RWPE2 (cell line): ENCODE measurements around the gene ALCAM.
"Not testable (repeated sequence)": the region's sequence is repeated elsewhere in the genome, so short reads cannot be mapped to it uniquely, and the experiment has no call there.

Source experiments
- ATAC-seq: fragments of 200-7000 bp; cut with Tn5 transposase; 3 replicates; pipeline ENCODE4 v1.9.1; 2021; ENCODE audit warnings: low read depth
- DNase-seq: peaks from one replicate; pipeline ENCODE4 v3.0.0-alpha.2; 2020; ENCODE audit warnings: low spot score
- H3K27ac ChIP-seq: fragments of 450-650 bp; 2 replicates; pipeline ENCODE4 v1.5.1; 2017; ENCODE audit warnings: mild to moderate bottlenecking; ENCODE audit not compliant: poor library complexity, severe bottlenecking
- H3K27me3 ChIP-seq: fragments of 250-450 bp; sonication (Bioruptor Pico); 2 replicates; pipeline ENCODE4 v1.5.1; 2021; ENCODE audit warnings: mild to moderate bottlenecking, moderate library complexity; ENCODE audit not compliant: insufficient read depth, poor library complexity, severe bottlenecking
- H3K36me3 ChIP-seq: fragments of 250-450 bp; sonication (Bioruptor Pico); 2 replicates; pipeline ENCODE4 v1.5.1; 2020; ENCODE audit warnings: low read depth, mild to moderate bottlenecking, moderate library complexity
- H3K4me1 ChIP-seq: fragments of 250-450 bp; sonication (Bioruptor Pico); 2 replicates; pipeline ENCODE4 v1.5.1; 2021; ENCODE audit warnings: mild to moderate bottlenecking, moderate library complexity; ENCODE audit not compliant: insufficient read depth, poor library complexity, severe bottlenecking
- H3K4me3 ChIP-seq: fragments of 250-450 bp; sonication (Bioruptor Pico); 2 replicates; pipeline ENCODE4 v1.5.1; 2021; ENCODE audit warnings: mild to moderate bottlenecking, moderate library complexity; ENCODE audit not compliant: severe bottlenecking
- H3K9me3 ChIP-seq: fragments of 250-450 bp; sonication (Bioruptor Pico); 2 replicates; pipeline ENCODE4 v1.5.1; 2021; ENCODE audit warnings: mild to moderate bottlenecking, moderate library complexity; ENCODE audit not compliant: severe bottlenecking
- TF ChIP-seq, protein P1 (sequence below): fragments of 450-650 bp; IDR thresholded peaks from one replicate; pipeline ENCODE4 v1.5.1; 2017; ENCODE audit warnings: mild to moderate bottlenecking, moderate library complexity; ENCODE audit not compliant: poor library complexity, severe bottlenecking

The ALCAM gene

DNA sequence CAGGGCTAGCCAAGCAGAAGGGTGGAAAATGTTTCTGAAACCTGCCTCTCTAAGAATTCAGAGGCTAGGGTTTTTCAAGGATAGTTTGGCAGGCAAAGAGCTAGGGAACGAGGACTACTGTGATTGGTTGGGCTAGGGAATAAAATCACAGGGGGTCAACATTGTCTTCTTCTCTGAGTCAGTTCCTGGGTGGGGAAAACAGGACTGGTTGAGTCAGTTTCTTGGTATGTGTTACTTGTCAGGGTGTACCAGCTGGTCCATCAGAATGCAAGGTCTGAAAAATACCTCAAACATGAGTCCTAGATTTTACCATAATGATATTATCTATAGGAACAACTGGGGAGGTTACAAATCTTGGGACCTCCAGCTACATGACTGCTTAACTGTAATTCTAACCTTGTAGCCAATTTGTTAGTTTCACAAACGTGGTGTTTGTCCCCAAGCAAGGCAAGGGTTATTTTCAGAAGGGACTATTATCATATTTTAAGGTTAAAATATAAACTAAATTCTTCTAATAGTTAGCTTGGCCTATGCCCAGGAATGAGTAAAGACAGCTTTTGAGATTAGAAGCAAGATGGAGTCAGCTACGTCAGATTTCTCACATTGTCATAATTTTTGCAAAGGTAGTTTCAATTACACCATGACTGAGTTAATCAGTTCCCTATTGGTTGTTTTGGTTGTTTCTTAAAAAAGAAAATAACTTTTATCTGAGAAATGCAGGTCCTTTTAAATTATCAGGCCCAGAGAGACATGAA, 231.5 kb downstream of the ALCAM start:
- no peaks in the 10 kb centered on the region for H3K9me3 ChIP-seq
- H3K4me3 ChIP-seq = no peak overlapping the region
- TF ChIP-seq, protein P1, sequence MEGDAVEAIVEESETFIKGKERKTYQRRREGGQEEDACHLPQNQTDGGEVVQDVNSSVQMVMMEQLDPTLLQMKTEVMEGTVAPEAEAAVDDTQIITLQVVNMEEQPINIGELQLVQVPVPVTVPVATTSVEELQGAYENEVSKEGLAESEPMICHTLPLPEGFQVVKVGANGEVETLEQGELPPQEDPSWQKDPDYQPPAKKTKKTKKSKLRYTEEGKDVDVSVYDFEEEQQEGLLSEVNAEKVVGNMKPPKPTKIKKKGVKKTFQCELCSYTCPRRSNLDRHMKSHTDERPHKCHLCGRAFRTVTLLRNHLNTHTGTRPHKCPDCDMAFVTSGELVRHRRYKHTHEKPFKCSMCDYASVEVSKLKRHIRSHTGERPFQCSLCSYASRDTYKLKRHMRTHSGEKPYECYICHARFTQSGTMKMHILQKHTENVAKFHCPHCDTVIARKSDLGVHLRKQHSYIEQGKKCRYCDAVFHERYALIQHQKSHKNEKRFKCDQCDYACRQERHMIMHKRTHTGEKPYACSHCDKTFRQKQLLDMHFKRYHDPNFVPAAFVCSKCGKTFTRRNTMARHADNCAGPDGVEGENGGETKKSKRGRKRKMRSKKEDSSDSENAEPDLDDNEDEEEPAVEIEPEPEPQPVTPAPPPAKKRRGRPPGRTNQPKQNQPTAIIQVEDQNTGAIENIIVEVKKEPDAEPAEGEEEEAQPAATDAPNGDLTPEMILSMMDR = no peak
- no peaks in the 10 kb centered on the region for H3K27me3 ChIP-seq
- H3K4me1 ChIP-seq = peaks cover 29% of the 10 kb centered on the region
- ATAC-seq (peak; percentile 98), DNase-seq (no peak)
- H3K27ac ChIP-seq = peak overlapping the region; percentile 93
- no peaks in the 10 kb centered on the region for H3K36me3 ChIP-seq

DNA sequence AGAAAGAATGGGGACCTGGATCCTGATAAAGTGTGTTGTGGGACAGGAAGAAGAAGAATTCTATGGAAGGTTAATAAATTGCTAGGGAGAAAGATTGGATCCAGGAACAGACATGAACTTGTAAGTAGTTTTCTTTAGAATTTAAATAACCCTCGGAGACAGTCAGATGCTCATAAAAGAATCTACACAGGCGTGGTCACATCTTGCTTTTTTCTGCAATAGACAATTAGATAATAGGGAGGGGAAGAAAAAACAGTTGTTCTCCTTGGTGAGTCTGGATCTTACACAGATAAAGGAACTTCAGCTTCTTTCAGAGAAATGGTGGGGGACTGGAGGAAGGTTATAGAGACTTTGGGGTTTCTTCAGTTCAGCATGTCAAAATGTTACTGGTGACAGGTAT, 232.6 kb downstream of the ALCAM start:
- peaks cover 22% of the 10 kb centered on the region for H3K4me1 ChIP-seq
- H3K27ac ChIP-seq = peak overlapping the region; percentile 93
- TF ChIP-seq, protein P1 = no peak
- H3K4me3 ChIP-seq = no peak overlapping the region
- ATAC-seq = no peak
- no peaks in the 10 kb centered on the region for H3K27me3 ChIP-seq
- H3K36me3 ChIP-seq = no peaks in the 10 kb centered on the region
- no peaks in the 10 kb centered on the region for H3K9me3 ChIP-seq
- no peak for DNase-seq

DNA sequence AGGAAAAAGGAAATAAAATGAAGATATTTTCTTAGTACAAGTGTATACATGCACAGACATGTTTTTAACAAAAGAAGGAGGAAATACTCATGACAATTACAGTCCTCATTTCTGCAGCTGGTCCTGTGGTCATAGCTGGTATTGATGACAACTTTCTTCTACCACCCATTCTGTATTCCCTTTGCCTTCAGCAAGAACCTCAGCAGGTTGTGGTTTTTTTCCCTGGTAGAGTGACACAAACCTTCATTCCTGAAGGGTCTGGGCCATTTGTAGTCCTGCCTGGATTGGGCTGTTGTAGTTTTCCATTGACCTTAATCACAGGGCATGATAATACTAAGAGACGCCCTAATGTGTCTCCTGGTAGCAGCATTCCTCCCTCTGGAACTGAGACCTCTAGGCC, 235.0 kb downstream of the ALCAM start:
- H3K27ac ChIP-seq, H3K9me3 ChIP-seq, H3K27me3 ChIP-seq, H3K4me3 ChIP-seq, ATAC-seq, H3K36me3 ChIP-seq, DNase-seq: not testable (repeated sequence)
- peaks cover 18% of the 10 kb centered on the region for H3K4me1 ChIP-seq

DNA sequence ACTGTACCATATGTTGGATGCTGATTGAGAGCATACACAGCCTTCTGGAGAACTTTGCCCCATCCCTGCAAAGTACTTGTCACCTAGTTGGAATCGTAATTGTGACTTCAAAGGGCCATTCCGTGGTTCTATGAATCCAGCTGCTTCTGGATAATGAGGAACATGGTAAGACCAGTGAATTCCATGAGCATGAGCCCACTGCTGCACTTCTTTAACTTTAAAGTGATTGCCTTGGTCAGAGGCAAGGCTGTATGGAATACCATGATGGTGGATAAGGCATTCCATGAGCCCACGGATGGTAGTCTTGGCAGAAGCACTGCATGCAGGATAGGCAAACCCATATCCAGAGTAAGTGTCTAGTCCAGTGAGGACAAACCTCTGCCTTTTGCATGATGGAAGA, 235.6 kb downstream of the ALCAM start:
- not testable (repeated sequence) for H3K27ac ChIP-seq, ATAC-seq, DNase-seq, H3K27me3 ChIP-seq, H3K36me3 ChIP-seq, H3K9me3 ChIP-seq, H3K4me3 ChIP-seq
- H3K4me1 ChIP-seq = peaks cover 18% of the 10 kb centered on the region

DNA sequence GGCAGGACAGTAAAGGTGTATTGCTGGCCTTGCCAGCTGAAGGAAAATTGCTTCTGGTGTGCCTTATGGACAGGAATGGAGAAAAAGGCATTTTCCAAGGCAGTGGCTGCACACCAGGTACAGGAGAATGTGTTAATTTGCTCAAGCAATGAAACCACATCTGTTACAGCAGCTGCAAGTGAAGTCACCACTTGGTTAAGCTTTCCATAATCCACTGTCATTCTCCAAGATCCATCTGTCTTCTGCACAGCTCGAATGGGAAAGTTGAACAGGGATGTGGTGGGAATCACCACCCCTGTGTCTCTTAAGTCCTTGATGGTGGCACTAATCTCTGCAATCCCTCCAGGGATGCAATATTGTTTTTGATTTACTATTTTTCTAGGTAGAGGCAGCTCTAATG, 236.8 kb downstream of the ALCAM start:
- not testable (repeated sequence) for DNase-seq, H3K36me3 ChIP-seq, H3K27me3 ChIP-seq, H3K9me3 ChIP-seq, H3K27ac ChIP-seq, H3K4me1 ChIP-seq, ATAC-seq, H3K4me3 ChIP-seq

DNA sequence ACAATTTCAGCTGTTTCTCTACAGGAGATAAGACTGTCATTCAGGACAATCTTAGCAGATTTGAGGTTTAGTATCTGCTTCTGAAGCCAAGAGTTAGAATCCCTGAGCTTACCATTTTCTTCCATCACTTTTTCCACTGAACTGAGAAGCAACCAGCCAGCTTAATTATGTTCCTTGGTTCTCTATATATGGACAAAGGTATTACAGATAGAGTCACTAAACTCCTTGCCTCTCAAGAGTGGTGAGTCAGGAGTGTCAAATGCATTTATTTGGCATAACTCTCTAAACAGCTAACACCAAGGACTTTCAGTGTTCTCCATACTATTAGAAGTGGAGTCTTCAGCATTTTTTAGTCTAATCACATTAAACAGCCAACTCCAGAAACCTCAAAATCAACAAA, 239.3 kb downstream of the ALCAM start:
- Histone ChIP-seq H3K4me3 (no peak overlapping the region), H3K36me3 (no peaks in the 10 kb centered on the region), H3K4me1 (peaks cover 2% of the 10 kb centered on the region), H3K27ac (no peak overlapping the region), H3K9me3 (no peaks in the 10 kb centered on the region), H3K27me3 (no peaks in the 10 kb centered on the region)
- ATAC-seq = peak; percentile 54; the same call in 1 of the 3 replicates
- TF ChIP-seq, protein P1 = no peak
- DNase-seq = no peak
